ENCODE results near the gene CPLX4.

DNA sequence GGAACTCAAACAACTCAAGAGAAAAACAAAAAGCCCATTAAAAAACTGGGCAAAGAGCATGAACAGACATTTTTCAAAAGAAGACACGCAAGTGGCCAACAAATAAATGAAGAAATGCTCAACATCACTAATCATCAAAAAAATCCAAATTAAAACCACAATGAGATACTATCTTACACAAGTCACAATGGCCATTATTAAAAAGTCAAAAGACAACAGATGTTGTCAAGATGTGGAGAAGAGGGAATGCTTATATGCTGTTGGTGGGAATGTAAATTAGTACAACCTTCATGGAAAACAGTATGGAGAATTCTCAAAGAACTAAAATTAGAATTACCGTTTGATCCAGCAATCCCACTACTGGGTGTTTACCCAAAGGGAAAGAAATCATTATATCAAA is 25.5 kb upstream of the CPLX4 start:
- TF ChIP-seq, protein P1, sequence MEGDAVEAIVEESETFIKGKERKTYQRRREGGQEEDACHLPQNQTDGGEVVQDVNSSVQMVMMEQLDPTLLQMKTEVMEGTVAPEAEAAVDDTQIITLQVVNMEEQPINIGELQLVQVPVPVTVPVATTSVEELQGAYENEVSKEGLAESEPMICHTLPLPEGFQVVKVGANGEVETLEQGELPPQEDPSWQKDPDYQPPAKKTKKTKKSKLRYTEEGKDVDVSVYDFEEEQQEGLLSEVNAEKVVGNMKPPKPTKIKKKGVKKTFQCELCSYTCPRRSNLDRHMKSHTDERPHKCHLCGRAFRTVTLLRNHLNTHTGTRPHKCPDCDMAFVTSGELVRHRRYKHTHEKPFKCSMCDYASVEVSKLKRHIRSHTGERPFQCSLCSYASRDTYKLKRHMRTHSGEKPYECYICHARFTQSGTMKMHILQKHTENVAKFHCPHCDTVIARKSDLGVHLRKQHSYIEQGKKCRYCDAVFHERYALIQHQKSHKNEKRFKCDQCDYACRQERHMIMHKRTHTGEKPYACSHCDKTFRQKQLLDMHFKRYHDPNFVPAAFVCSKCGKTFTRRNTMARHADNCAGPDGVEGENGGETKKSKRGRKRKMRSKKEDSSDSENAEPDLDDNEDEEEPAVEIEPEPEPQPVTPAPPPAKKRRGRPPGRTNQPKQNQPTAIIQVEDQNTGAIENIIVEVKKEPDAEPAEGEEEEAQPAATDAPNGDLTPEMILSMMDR (IDR thresholded peaks at IDR 0.05), result no peak
- no peak for TF ChIP-seq POLR2A (IDR thresholded peaks at IDR 0.05)

All from ovary (tissue), 3 donors.